Central memory CD4-positive, alpha-beta T cell (primary cell): ENCODE measurements around the gene LAMTOR1.

Experiments
- DNase-seq: peaks from one replicate; pipeline ENCODE4 v3.0.0; 2022

The LAMTOR1 gene

GRCh38 chr11:72080326-72081183, 22.5 kb downstream of the LAMTOR1 start, which contains the start of the genes LRRC51 and NUMA1:
Gene LRRC51, plus strand, starts transcription at chr11:72080850. Its CDS starts 8,234 bp downstream, at chr11:72089084.
Gene NUMA1, minus strand, starts transcription at chr11:72080542. Its CDS starts 44,599 bp downstream, at chr11:72035943.
- peak; percentile 100 for DNase-seq

- DNase-seq = peak; percentile 48
Observed at GRCh38 chr11:72079819-72080325, 23.2 kb downstream of the LAMTOR1 start.

GRCh38 chr11:72078477-72078876, 24.6 kb downstream of the LAMTOR1 start:
- no peak for DNase-seq

GRCh38 chr11:72075756-72076155, 27.3 kb downstream of the LAMTOR1 start:
- DNase-seq = no peak

GRCh38 chr11:72075109-72075508, 28.0 kb downstream of the LAMTOR1 start:
- DNase-seq = no peak

GRCh38 chr11:72072348-72072747, 30.7 kb downstream of the LAMTOR1 start:
- no peak for DNase-seq

- no peak for DNase-seq
Observed at GRCh38 chr11:72070491-72070890, 32.6 kb downstream of the LAMTOR1 start.

GRCh38 chr11:72069787-72070251, 33.3 kb downstream of the LAMTOR1 start:
- DNase-seq = no peak

- no peak for DNase-seq
Observed at GRCh38 chr11:72069200-72069599, 33.9 kb downstream of the LAMTOR1 start.

GRCh38 chr11:72067676-72068075, 35.4 kb downstream of the LAMTOR1 start:
- DNase-seq = no peak

- no peak for DNase-seq
Observed at GRCh38 chr11:72067266-72067665, 35.8 kb downstream of the LAMTOR1 start.

- no peak for DNase-seq
Observed at GRCh38 chr11:72066855-72067254, 36.2 kb downstream of the LAMTOR1 start.

- no peak for DNase-seq
Observed at GRCh38 chr11:72061739-72062396, 41.2 kb downstream of the LAMTOR1 start.

- DNase-seq = no peak
Observed at GRCh38 chr11:72058416-72059034, 44.6 kb downstream of the LAMTOR1 start.

GRCh38 chr11:72048766-72049460, 54.2 kb downstream of the LAMTOR1 start:
- no peak for DNase-seq
